ENCODE results near the gene PAX8. TPM values are rescaled to one million over a fixed set of nuclear protein-coding genes. Genes with fewer than 3 reads are reported as not detected.
A peak's percentile ranks its signal among the peaks of the same experiment; 100 is the strongest.

The PAX8 gene
- total RNA-seq, 1 donor from 2014 or later: 1.4 TPM

- Mint-ChIP-seq H3K4me1 (ENCODE audit: low read depth, unreplicated experiment) (peaks cover 19% of the 10 kb centered on the region), H3K36me3 (ENCODE audit: unreplicated experiment) (no peaks in the 10 kb centered on the region), H3K27ac (ENCODE audit: unreplicated experiment) (peak overlapping the region; percentile 73), H3K4me3 (ENCODE audit: unreplicated experiment) (no peak overlapping the region), H3K27me3 (ENCODE audit: unreplicated experiment) (peaks cover 10% of the 10 kb centered on the region), H3K9me3 (ENCODE audit: unreplicated experiment) (peaks cover 8% of the 10 kb centered on the region)
- no peak for DNase-seq
- no peak for TF ChIP-seq CTCF (IDR thresholded peaks at IDR 0.05; ENCODE audit: partially characterized antibody, unreplicated experiment)
Observed at GRCh38 chr2:113181258-113182051, 97.3 kb downstream of the PAX8 start.

GRCh38 chr2:113180131-113180946 is 98.4 kb downstream of the PAX8 start:
- Mint-ChIP-seq H3K36me3 (ENCODE audit: unreplicated experiment) (no peaks in the 10 kb centered on the region), H3K4me1 (ENCODE audit: low read depth, unreplicated experiment) (peaks cover 20% of the 10 kb centered on the region), H3K9me3 (ENCODE audit: unreplicated experiment) (peaks cover 8% of the 10 kb centered on the region), H3K27ac (ENCODE audit: unreplicated experiment) (no peak overlapping the region), H3K27me3 (ENCODE audit: unreplicated experiment) (peaks cover 8% of the 10 kb centered on the region), H3K4me3 (ENCODE audit: unreplicated experiment) (no peak overlapping the region)
- no peak for DNase-seq
- no peak for TF ChIP-seq CTCF (IDR thresholded peaks at IDR 0.05; ENCODE audit: partially characterized antibody, unreplicated experiment)

DNA sequence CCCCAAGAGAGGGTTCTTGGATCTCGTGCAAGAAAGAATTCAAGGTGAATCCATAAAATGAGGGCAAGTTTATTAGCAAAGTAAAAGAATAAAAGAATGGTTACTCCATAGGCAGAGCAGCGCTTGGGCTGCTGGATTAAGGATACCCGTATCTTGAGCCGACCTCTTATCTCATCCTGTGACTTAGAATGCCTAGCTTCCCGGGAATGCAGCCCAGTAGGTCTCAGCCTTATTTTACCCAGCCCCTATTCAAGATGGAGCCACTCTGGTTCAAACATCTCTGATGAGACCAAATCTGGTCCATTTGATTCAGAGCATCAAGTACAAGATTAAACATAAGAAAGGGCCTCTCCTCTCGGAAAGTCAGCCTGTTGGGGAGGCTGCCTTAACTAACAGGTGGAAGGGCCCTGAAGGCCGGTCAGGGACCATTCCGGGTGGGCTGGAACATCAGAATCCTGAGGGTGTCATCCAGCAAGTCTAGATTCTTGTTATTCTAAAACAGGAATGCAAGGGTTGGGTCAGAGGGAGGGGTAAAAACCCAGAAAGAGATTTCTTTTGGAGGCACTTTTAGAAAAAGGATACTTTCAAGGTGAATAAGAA is 99.2 kb downstream of the PAX8 start:
- no peak overlapping the region for H3K4me3 Mint-ChIP-seq (ENCODE audit: unreplicated experiment)
- DNase-seq: no peak
- H3K9me3 Mint-ChIP-seq (ENCODE audit: unreplicated experiment): peaks cover 9% of the 10 kb centered on the region
- peaks cover 20% of the 10 kb centered on the region for H3K4me1 Mint-ChIP-seq (ENCODE audit: low read depth, unreplicated experiment)
- peaks cover 11% of the 10 kb centered on the region for H3K27me3 Mint-ChIP-seq (ENCODE audit: unreplicated experiment)
- no peak overlapping the region for H3K27ac Mint-ChIP-seq (ENCODE audit: unreplicated experiment)
- H3K36me3 Mint-ChIP-seq (ENCODE audit: unreplicated experiment): no peaks in the 10 kb centered on the region
- no peak for TF ChIP-seq CTCF (IDR thresholded peaks at IDR 0.05; ENCODE audit: partially characterized antibody, unreplicated experiment)

- Mint-ChIP-seq H3K9me3 (ENCODE audit: unreplicated experiment) (peaks cover 9% of the 10 kb centered on the region), H3K4me1 (ENCODE audit: low read depth, unreplicated experiment) (peaks cover 18% of the 10 kb centered on the region), H3K27ac (ENCODE audit: unreplicated experiment) (no peak overlapping the region), H3K27me3 (ENCODE audit: unreplicated experiment) (peaks cover 11% of the 10 kb centered on the region), H3K4me3 (ENCODE audit: unreplicated experiment) (no peak overlapping the region), H3K36me3 (ENCODE audit: unreplicated experiment) (no peaks in the 10 kb centered on the region)
- TF ChIP-seq CTCF (IDR thresholded peaks at IDR 0.05; ENCODE audit: partially characterized antibody, unreplicated experiment): no peak
- DNase-seq: no peak
Observed at GRCh38 chr2:113178891-113179290, 99.8 kb downstream of the PAX8 start.
